MCF 10A (cell line): ENCODE results near the gene TEN1. TPM values are rescaled to one million over a fixed set of nuclear protein-coding genes. Genes with fewer than 3 reads are reported as not detected.

Source experiments
- BruUV-seq: library from RNA; stranded (reverse); fragments of 400-500 nt; replicated peaks from 2 replicates; lab custom pipeline; 2021; lab: Mats Ljungman, UMichigan
- CTCF ChIA-PET: fragments of 300-600 bp; sonication (Branson Sonifier 250); formaldehyde crosslinking; extraction: SDS; loops from one replicate; lab custom pipeline; 2021; ENCODE audit warnings: antibody characterized with exemption, inconsistent platforms; lab: Yijun Ruan, JAX
- POLR2A ChIA-PET: fragments of 300-600, 350-650 bp; sonication (Branson Sonifier 250); formaldehyde crosslinking; extraction: SDS; loops from one replicate; lab custom pipeline; 2020; ENCODE audit warnings: antibody characterized with exemption, inconsistent platforms; lab: Yijun Ruan, JAX
- DNase-seq: peaks from one replicate; pipeline ENCODE4 v3.0.0-alpha.2; 2018; ENCODE audit not compliant: unreplicated experiment
- H3K27ac Mint-ChIP-seq: one replicate; pipeline ENCODE4 v1.8.0; 2022; ENCODE audit warnings: mild to moderate bottlenecking, low read depth, mixed read lengths; ENCODE audit not compliant: unreplicated experiment
- H3K27me3 Mint-ChIP-seq: one replicate; pipeline ENCODE4 v1.8.0; 2022; ENCODE audit warnings: mixed read lengths; ENCODE audit not compliant: insufficient read depth, unreplicated experiment
- H3K36me3 Mint-ChIP-seq: one replicate; pipeline ENCODE4 v1.8.0; 2022; ENCODE audit warnings: mild to moderate bottlenecking, moderate library complexity, mixed read lengths; ENCODE audit not compliant: insufficient read depth, unreplicated experiment
- H3K4me1 Mint-ChIP-seq: one replicate; pipeline ENCODE4 v1.8.0; 2022; ENCODE audit warnings: mixed read lengths; ENCODE audit not compliant: insufficient read depth, unreplicated experiment
- H3K4me3 Mint-ChIP-seq: one replicate; pipeline ENCODE4 v1.8.0; 2022; ENCODE audit warnings: mild to moderate bottlenecking, moderate library complexity, mixed read lengths; ENCODE audit not compliant: unreplicated experiment
- H3K9me3 Mint-ChIP-seq: one replicate; pipeline ENCODE4 v1.8.0; 2022; ENCODE audit warnings: mixed read lengths; ENCODE audit not compliant: unreplicated experiment
- CTCF ChIP-seq: fragments of 200-600 bp; IDR thresholded peaks from one replicate; pipeline ENCODE4 v1.8.0; 2022; ENCODE audit warnings: antibody characterized with exemption, mild to moderate bottlenecking; ENCODE audit not compliant: unreplicated experiment
- intact Hi-C: fragments of 100-400 bp; cut with micrococcal nuclease; formaldehyde crosslinking; loops from 2 replicates; pipeline ENCODE4 v1.14.1; 2022
- total RNA-seq: library from RNA; stranded (reverse); gene quantifications from 2 replicates; pipeline ENCODE4 v1.2.3, GENCODE V29; 2022

The TEN1 gene
- total RNA-seq, 1 experiment from 2014 or later, result 15.4 TPM

GRCh38 chr17:75942473-75942872 is 36.6 kb upstream of the TEN1 start:
- Mint-ChIP-seq H3K27ac (peak overlapping the region; percentile 49), H3K27me3 (no peaks in the 10 kb centered on the region), H3K9me3 (no peaks in the 10 kb centered on the region), H3K4me1 (peaks cover 10% of the 10 kb centered on the region), H3K36me3 (peaks cover 17% of the 10 kb centered on the region), H3K4me3 (no peak overlapping the region)
- no TSS peak for BruUV-seq
- CTCF ChIA-PET, result interaction anchor here (0.7 kb wide), 1 partner anchor 200 kb away, joined by 4 read pairs; no protein-coding TSS in a partner anchor
- no peak for TF ChIP-seq CTCF
- no peak for DNase-seq
- intact Hi-C loops, result loop anchor here (5.0 kb wide), 1 partner anchor 35 kb away; the partner anchor contains the start of genes ACOX1 and TEN1
- POLR2A ChIA-PET, result no interaction called here

- CTCF ChIA-PET, result interaction anchor here (0.7 to 1.6 kb wide), 2 partner anchors 38 to 199 kb away, joined by 4 read pairs; partner anchors contain the start of gene MRPL38
- no peaks in the 10 kb centered on the region for H3K9me3 Mint-ChIP-seq
Measured at GRCh38 chr17:75943491-75943890, 35.5 kb upstream of the TEN1 start.

GRCh38 chr17:75945211-75945610 is 33.8 kb upstream of the TEN1 start:
- Mint-ChIP-seq H3K36me3 (peaks cover 40% of the 10 kb centered on the region), H3K4me1 (peaks cover 10% of the 10 kb centered on the region), H3K27ac (no peak overlapping the region), H3K4me3 (no peak overlapping the region), H3K9me3 (no peaks in the 10 kb centered on the region), H3K27me3 (no peaks in the 10 kb centered on the region)
- POLR2A ChIA-PET, result interaction anchor here (0.5 kb wide), 1 partner anchor 126 kb away, joined by 3 read pairs; no protein-coding TSS in a partner anchor
- no peak for TF ChIP-seq CTCF
- intact Hi-C loops, result no loop called here
- no TSS peak for BruUV-seq
- DNase-seq, result no peak
- CTCF ChIA-PET, result interaction anchor here (0.6 to 1.2 kb wide), 2 partner anchors 35 to 61 kb away, joined by 3 to 4 read pairs; no protein-coding TSS in a partner anchor

More at GRCh38 chr17:75943491-75943890, 35.5 kb upstream of the TEN1 start:
- BruUV-seq, result no TSS peak
- H3K4me3 Mint-ChIP-seq, result no peak overlapping the region
- POLR2A ChIA-PET, result interaction anchor here (0.7 kb wide), 1 partner anchor 50 kb away, joined by 3 read pairs; no protein-coding TSS in a partner anchor
- H3K27me3 Mint-ChIP-seq, result no peaks in the 10 kb centered on the region
- TF ChIP-seq CTCF, result no peak
- DNase-seq, result no peak
- no peak overlapping the region for H3K27ac Mint-ChIP-seq
- H3K4me1 Mint-ChIP-seq, result peaks cover 10% of the 10 kb centered on the region
- intact Hi-C loops, result loop anchor here (5.0 kb wide), 1 partner anchor 34 kb away; the partner anchor contains the start of genes ACOX1 and TEN1
- H3K36me3 Mint-ChIP-seq, result peaks cover 22% of the 10 kb centered on the region

DNA sequence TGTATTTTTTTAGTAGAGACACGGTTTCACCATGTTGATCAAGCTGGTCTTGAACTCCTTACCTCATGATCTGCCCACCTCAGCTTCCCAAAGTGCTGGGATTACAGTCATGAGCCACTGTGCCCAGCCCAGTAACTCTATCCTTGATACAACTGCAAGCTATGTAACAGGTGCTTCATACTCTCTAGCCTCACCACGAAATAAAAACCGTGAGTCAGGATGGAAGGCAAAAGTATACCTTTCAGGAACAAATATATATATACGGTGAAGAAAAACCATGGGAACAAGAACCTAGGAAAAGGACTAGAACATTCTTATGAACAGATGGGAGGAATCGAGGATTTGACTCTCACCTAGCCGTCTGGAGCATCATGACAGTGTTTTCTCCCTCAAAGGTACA is 28.6 kb upstream of the TEN1 start:
- H3K27me3 Mint-ChIP-seq, result no peaks in the 10 kb centered on the region
- peaks cover 88% of the 10 kb centered on the region for H3K36me3 Mint-ChIP-seq
- ChIA-PET CTCF (interaction anchor here (0.8 kb wide), 1 partner anchor 329 kb away, joined by 3 read pairs; no protein-coding TSS in a partner anchor), POLR2A (interaction anchor here (0.6 to 1.1 kb wide), 2 partner anchors 10 to 12 kb away, joined by 4 to 8 read pairs; partner anchors contain the start of gene FBF1)
- H3K4me1 Mint-ChIP-seq, result no peaks in the 10 kb centered on the region
- BruUV-seq, result no TSS peak
- H3K27ac Mint-ChIP-seq, result no peak overlapping the region
- no peak for TF ChIP-seq CTCF
- no peaks in the 10 kb centered on the region for H3K9me3 Mint-ChIP-seq
- DNase-seq, result no peak
- H3K4me3 Mint-ChIP-seq, result no peak overlapping the region
- intact Hi-C loops, result no loop called here
